ENCODE data around the gene GTF2I. TPM values are rescaled to one million over a fixed set of nuclear protein-coding genes. Genes with fewer than 3 reads are reported as not detected.
"Not testable (repeated sequence)": the region's sequence is repeated elsewhere in the genome, so short reads cannot be mapped to it uniquely, and the experiment has no call there.

Gene GTF2I
- polyA plus RNA-seq, 3 donors = 281 to 470 (median 427) TPM

GRCh38 chr7:74766991-74767390, 109.5 kb downstream of the GTF2I start:
- not testable (repeated sequence) for DNase-seq

GRCh38 chr7:74770062-74770461, 112.5 kb downstream of the GTF2I start:
- DNase-seq = not testable (repeated sequence)

- not testable (repeated sequence) for DNase-seq
Measured at GRCh38 chr7:74772093-74772492, 114.6 kb downstream of the GTF2I start.

GRCh38 chr7:74773760-74774750, 116.5 kb downstream of the GTF2I start, which contains the start of gene NCF1:
NCF1 (plus strand) TSS chr7:74774011; CDS start chr7:74774032, 21 bp downstream.
- not testable (repeated sequence) for DNase-seq

GRCh38 chr7:74775111-74775510, 117.6 kb downstream of the GTF2I start:
- not testable (repeated sequence) for DNase-seq

- not testable (repeated sequence) for DNase-seq
Measured at GRCh38 chr7:74779053-74779452, 121.5 kb downstream of the GTF2I start.

- DNase-seq = not testable (repeated sequence)
Measured at GRCh38 chr7:74781746-74782145, 124.2 kb downstream of the GTF2I start.

GRCh38 chr7:74783595-74783994, 126.1 kb downstream of the GTF2I start:
- DNase-seq = not testable (repeated sequence)

- peak; percentile 74 for DNase-seq
Measured at GRCh38 chr7:74788369-74789150, 131.0 kb downstream of the GTF2I start.

- not testable (repeated sequence) for DNase-seq
Measured at GRCh38 chr7:74789200-74789736, 131.8 kb downstream of the GTF2I start.

- DNase-seq = not testable (repeated sequence)
Measured at GRCh38 chr7:74797848-74798622, 140.5 kb downstream of the GTF2I start.

GRCh38 chr7:74798644-74799043, 141.1 kb downstream of the GTF2I start:
- DNase-seq = not testable (repeated sequence)

Other genes with a start within 250 kb of the GTF2I start
- gene GTF2IRD1, start 203.8 kb upstream of the GTF2I start, polyA plus RNA-seq (ENCODE audit: insufficient read length in 3 of 3) = 10 to 100 TPM; 51.5 to 56.0 (median 55.9) TPM
- gene NCF1, start 116.3 kb downstream of the GTF2I start, polyA plus RNA-seq (ENCODE audit: insufficient read length in 3 of 3) = 1 to 10 TPM; 1.5 to 2.1 (median 2.0) TPM
- gene GTF2IRD2, start 193.9 kb downstream of the GTF2I start, polyA plus RNA-seq (ENCODE audit: insufficient read length in 3 of 3) = 10 to 100 TPM; 17.3 to 36.7 (median 34.4) TPM